Right lobe of liver (tissue), 6 donors: ENCODE results near the gene TLL2. TPM values are rescaled to one million over a fixed set of nuclear protein-coding genes. Genes with fewer than 3 reads are reported as not detected.

Source experiments
- ATAC-seq, 4 donors: fragments of 200-7000 bp; cut with Tn5 transposase; one replicate each; pipeline ENCODE4 v1.9.1; 2020; ENCODE audit warnings: mild to moderate bottlenecking in 4 of 4, moderate library complexity in 4 of 4
- DNase-seq, 3 donors: peaks; one replicate each; pipeline ENCODE4 v3.0.0-alpha.2; 2020
- H3K27ac ChIP-seq, 3 donors: fragments of 200-600 bp; one replicate each; pipeline ENCODE4 v1.8.0; 2022
- H3K27me3 ChIP-seq, 2 donors: fragments of 200-600 bp; one replicate each; pipeline ENCODE4 v1.8.0; 2022
- H3K36me3 ChIP-seq, 4 donors: fragments of 200-600 bp; sonication (generic) in 1 of 4; one replicate each; pipeline versions ENCODE4 v1.5.1 to v1.8.0; 2017 to 2022; ENCODE audit warnings: control low read depth in 1 of 4
- H3K4me1 ChIP-seq, 4 donors: fragments of 200-600 bp; sonication (generic) in 1 of 4; one replicate each; pipeline versions ENCODE4 v1.5.1 to v1.8.0; 2017 to 2022; ENCODE audit warnings: control low read depth in 1 of 4
- H3K4me3 ChIP-seq, 3 donors: fragments of 200-600 bp; one replicate each; pipeline ENCODE4 v1.8.0; 2022
- H3K9me3 ChIP-seq, 4 donors: fragments of 200-600 bp; sonication (generic) in 1 of 4; one replicate each; pipeline versions ENCODE4 v1.5.1 to v1.8.0; 2017 to 2022; ENCODE audit warnings: control low read depth in 1 of 4
- CTCF ChIP-seq, 4 donors: fragments of 200-600 bp in 3 of 4; fragments of 450-650 bp in 1 of 4; IDR thresholded peaks; one replicate each; pipeline versions ENCODE4 v1.5.1 to v1.8.0; 2016 to 2022; ENCODE audit warnings: antibody characterized with exemption in 4 of 4, mild to moderate bottlenecking in 2 of 4
- POLR2A ChIP-seq: fragments of 450-650 bp; IDR thresholded peaks from one replicate; pipeline ENCODE4 v1.6.1; 2017; ENCODE audit warnings: antibody characterized with exemption, mild to moderate bottlenecking
- WGBS: methylation state at CpG from one replicate; pipeline ENCODE4 v1.1.6; 2018; ENCODE audit warnings: low coverage, low lambda C conversion rate; ENCODE audit not compliant: insufficient coverage; ENCODE audit errors: missing lambda C conversion rate; 5-methylcytosine and 5-hydroxymethylcytosine counted together
- intact Hi-C, 2 donors: fragments of 100-400 bp; cut with DNase I; formaldehyde crosslinking; loops; one replicate each; pipeline versions ENCODE4 v1.11.2 to v1.14.1; 2022
- total RNA-seq, 6 experiments: library from RNA; depleted of rRNA in 2 of 6; stranded (reverse); fragments of >200 nt in 2 of 6; fragmentation: NEBNext Ultra II Directional in 3 of 6; extraction: Animal tissue kit (Norgen Biotek cat#: 25700) in 3 of 6; gene quantifications; one replicate each; pipeline versions ENCODE4 v1.1.0 to v1.2.4, GENCODE V29; 2016 to 2023
- donor health status: DM: no; HTN: yes; CAD: no.
- donor health status: DM: no; HTN: no; CAD: no.
- donor health status: DM: no; HTN: no; CAD: no.
- donor health status: DM: no; HTN: yes; CAD: no.
- donor health status: DM: no; HTN: yes; CAD: no.

Gene TLL2
- total RNA-seq, 6 experiments from 2014 or later: 0.11 to 0.14 TPM; not detected in 4

DNA sequence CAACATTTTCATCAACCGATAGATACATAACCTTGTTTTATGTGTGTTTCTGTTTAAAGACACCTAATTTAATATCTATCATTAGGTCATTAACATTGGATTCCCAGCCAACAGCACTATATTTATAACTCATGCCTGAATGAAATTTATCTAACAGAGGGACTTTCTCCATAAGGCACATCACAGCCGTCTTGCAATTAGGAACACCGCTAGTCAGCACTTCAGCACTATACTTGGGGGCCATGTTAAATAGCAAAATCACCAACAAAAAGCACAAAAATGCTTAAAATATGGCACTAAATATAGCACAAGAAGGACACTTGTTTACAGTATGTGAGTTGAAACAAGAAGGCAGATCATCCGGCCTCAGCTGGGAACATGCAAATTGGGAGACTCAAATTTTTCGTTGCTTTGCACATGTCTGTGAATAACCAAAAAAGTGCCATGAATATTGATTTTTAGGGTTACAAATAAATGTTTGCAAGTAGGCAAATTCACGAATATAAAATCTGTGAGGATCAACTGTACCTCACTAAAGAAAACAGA lies 51.0 kb downstream of the TLL2 start:
- intact Hi-C loops: no loop called here

DNA sequence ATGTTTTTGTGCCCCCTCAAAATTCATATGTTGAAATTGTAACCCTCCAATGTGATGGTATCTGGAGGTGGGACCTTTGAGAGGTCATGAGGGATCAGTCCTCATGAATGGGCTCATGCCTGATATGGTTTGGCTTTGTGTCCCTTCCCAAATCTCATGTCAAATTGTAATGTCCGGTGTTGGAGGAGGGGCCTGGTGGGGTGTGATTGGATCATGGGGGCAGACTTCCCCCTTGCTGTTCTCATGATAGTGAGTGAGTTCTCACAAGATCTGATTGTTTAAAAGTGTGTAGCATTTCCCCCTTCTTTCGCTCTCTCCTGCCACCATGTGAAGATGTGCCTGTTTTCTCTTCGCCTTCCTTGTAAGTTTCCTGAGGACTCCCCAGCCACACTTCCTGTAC lies 53.4 kb downstream of the TLL2 start:
- Histone ChIP-seq H3K27me3 (no peaks in the 10 kb centered on the region), H3K4me1 (no peaks in the 10 kb centered on the region), H3K4me3 (no peak overlapping the region), H3K27ac (no peak overlapping the region), H3K36me3 (no peaks in the 10 kb centered on the region), H3K9me3 (peaks cover 0 to 3% (median 0%) of the 10 kb centered on the region in 4 donors)
- no peak for TF ChIP-seq CTCF (IDR thresholded peaks at IDR 0.05)
- TF ChIP-seq POLR2A: no peak
- intact Hi-C loops: no loop called here
- DNase-seq: no peak
- WGBS: 88% methylated on average over 3 of the region's 3 CpGs
- ATAC-seq: no peak

More for the DNA sequence above, 51.0 kb downstream of the TLL2 start:
- TF ChIP-seq POLR2A: no peak
- no peak for TF ChIP-seq CTCF (IDR thresholded peaks at IDR 0.05)
- H3K9me3 ChIP-seq: peaks cover 0 to 3% (median 0%) of the 10 kb centered on the region in 4 donors
- no peaks in the 10 kb centered on the region for H3K4me1 ChIP-seq
- no peak for DNase-seq
- WGBS: 63% methylated on average over 6 of the region's 6 CpGs
- no peak overlapping the region for H3K4me3 ChIP-seq
- no peak overlapping the region for H3K27ac ChIP-seq
- H3K27me3 ChIP-seq: no peaks in the 10 kb centered on the region
- no peaks in the 10 kb centered on the region for H3K36me3 ChIP-seq
- no peak for ATAC-seq

DNA sequence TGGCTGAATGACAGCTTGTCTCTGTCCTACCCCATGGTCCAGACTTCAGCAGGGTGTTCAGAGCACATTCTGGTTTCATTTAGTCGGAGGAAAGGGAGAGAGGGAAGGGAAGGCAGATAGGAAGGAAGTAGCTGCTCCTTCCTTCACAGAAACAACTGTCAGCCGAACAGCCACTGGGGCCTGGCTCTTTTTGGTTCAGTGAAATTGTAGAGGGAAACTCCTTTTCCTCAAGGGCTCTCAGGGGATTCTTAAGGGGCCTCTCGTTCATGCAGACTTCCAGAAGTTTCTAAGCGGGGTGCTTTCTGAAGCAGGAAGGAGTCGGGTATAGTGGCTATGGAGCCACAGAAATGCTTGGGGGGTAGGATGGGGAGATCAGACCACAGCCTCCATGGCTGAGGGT lies 56.4 kb downstream of the TLL2 start:
- Histone ChIP-seq H3K9me3 (peaks cover 0 to 3% (median 0%) of the 10 kb centered on the region in 4 donors), H3K4me3 (no peak overlapping the region), H3K27me3 (no peaks in the 10 kb centered on the region), H3K27ac (no peak overlapping the region), H3K36me3 (no peaks in the 10 kb centered on the region), H3K4me1 (no peaks in the 10 kb centered on the region)
- WGBS: 72% methylated on average over 4 of the region's 5 CpGs
- no peak for ATAC-seq
- DNase-seq: no peak
- intact Hi-C loops: no loop called here
- TF ChIP-seq CTCF (IDR thresholded peaks at IDR 0.05) (no peak), POLR2A (no peak)

DNA sequence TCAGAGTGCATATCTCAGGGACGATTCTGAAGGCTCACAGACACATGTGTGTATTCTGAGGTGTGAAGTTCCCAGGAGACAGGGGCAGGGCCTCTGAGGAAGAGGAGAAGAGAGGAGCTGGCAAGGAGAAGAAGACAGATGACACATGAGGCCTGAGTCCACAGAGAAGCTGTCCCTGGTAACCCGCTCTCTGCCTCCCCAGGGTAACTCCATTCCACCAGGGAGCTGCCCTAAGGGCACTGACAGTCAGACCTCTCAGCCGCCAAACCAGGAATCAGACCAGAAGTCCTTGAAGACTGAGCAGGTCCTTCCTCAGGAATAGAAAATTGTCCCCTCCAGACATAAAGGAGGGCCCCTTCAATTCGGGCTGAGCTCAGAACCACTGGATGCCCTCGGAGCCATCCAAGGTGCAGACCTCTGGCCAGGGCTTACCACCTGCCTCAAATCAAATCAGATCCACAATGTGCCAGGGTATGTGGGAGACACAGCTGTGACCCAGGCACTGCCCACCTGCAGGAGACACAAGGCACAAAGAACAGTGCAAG lies 57.4 kb downstream of the TLL2 start:
- no peaks in the 10 kb centered on the region for H3K9me3 ChIP-seq
- no peak overlapping the region for H3K4me3 ChIP-seq
- H3K27ac ChIP-seq: no peak overlapping the region
- TF ChIP-seq CTCF (IDR thresholded peaks at IDR 0.05): no peak
- no peak for TF ChIP-seq POLR2A
- H3K27me3 ChIP-seq: no peaks in the 10 kb centered on the region
- H3K36me3 ChIP-seq: no peaks in the 10 kb centered on the region
- ATAC-seq (no peak), DNase-seq (no peak)
- no peaks in the 10 kb centered on the region for H3K4me1 ChIP-seq
- 44% methylated on average over 1 of the region's 5 CpGs for WGBS
- intact Hi-C loops: no loop called here
